ENCODE data around the gene ACAN.

- TF ChIP-seq CTCF (IDR thresholded peaks at IDR 0.05) (no peak), POLR2AphosphoS5 (IDR thresholded peaks at IDR 0.05) (no peak)
Measured at GRCh38 chr15:88920186-88920891, 117.1 kb downstream of the ACAN start.
